Lung (tissue), 16 donors: ENCODE data around the gene TMEM255A. TPM values are rescaled to one million over a fixed set of nuclear protein-coding genes. Genes with fewer than 3 reads are reported as not detected.

Source experiments
- ATAC-seq: fragments of 200-7000 bp; cut with Tn5 transposase; one replicate; pipeline ENCODE4 v1.9.1; 2020; ENCODE audit warnings: moderate number of reproducible peaks; ENCODE audit not compliant: insufficient read depth, low FRiP score
- DNase-seq, 3 donors: peaks; one replicate each; pipeline ENCODE4 v3.0.0-alpha.2; 2013 to 2017
- H3K27ac ChIP-seq, 2 donors: one replicate each; pipeline ENCODE4 v1.5.1; 2013; ENCODE audit warnings: mild to moderate bottlenecking in 2 of 2, moderate library complexity in 2 of 2, control low read depth in 1 of 2, inconsistent platforms in 1 of 2, low read depth in 1 of 2, low read length in 1 of 2
- H3K27me3 ChIP-seq, 3 donors: one replicate each; pipeline ENCODE4 v1.5.1; 2013; ENCODE audit warnings: low read length in 2 of 3; ENCODE audit not compliant: control insufficient read depth in 3 of 3, insufficient read depth in 3 of 3
- H3K36me3 ChIP-seq, 4 donors: one replicate each; pipeline ENCODE4 v1.5.1; 2013; ENCODE audit warnings: low read length in 4 of 4, mild to moderate bottlenecking in 1 of 4, moderate library complexity in 1 of 4; ENCODE audit not compliant: control insufficient read depth in 4 of 4, insufficient read depth in 4 of 4
- H3K4me1 ChIP-seq, 5 donors: one replicate each; pipeline ENCODE4 v1.5.1; 2013; ENCODE audit warnings: low read length in 5 of 5, mild to moderate bottlenecking in 2 of 5, moderate library complexity in 1 of 5; ENCODE audit not compliant: control insufficient read depth in 5 of 5, insufficient read depth in 5 of 5
- H3K4me3 ChIP-seq: one replicate; pipeline ENCODE4 v1.5.1; 2013; ENCODE audit warnings: mild to moderate bottlenecking, control low read depth, moderate library complexity
- H3K9ac ChIP-seq, 2 donors: one replicate each; pipeline ENCODE4 v1.5.1; 2013; ENCODE audit warnings: low read length in 2 of 2, control low read depth in 1 of 2; ENCODE audit not compliant: insufficient read depth in 1 of 2
- H3K9me3 ChIP-seq, 4 donors: one replicate each; pipeline ENCODE4 v1.5.1; 2013; ENCODE audit warnings: low read length in 3 of 4, mild to moderate bottlenecking in 1 of 4, moderate library complexity in 1 of 4; ENCODE audit not compliant: control insufficient read depth in 4 of 4, insufficient read depth in 3 of 4
- CTCF ChIP-seq: IDR thresholded peaks from 2 replicates; pipeline ENCODE4 v1.5.1; 2012; ENCODE audit warnings: mild to moderate bottlenecking; ENCODE audit errors: control extremely low read depth, extremely low read depth
- WGBS, 2 donors: extraction: QIAGEN DNeasy Blood & Tissue Kit; methylation state at CpG; one replicate each; pipeline ENCODE4 v1.1.7; 2013; 5-methylcytosine and 5-hydroxymethylcytosine counted together
- long read RNA-seq, 5 donors: transcript quantifications; one replicate each; lab custom pipeline, GENCODE V29; 2026
- polyA plus RNA-seq, 2 donors: library from polyadenylated mRNA; stranded (reverse); fragments of 200-250 nt; gene quantifications; one replicate each; pipeline ENCODE4 v1.2.1, GENCODE V29; 2013
- total RNA-seq, 2 donors: library from RNA; depleted of rRNA in 1 of 2; stranded (reverse); fragments of >200 nt in 1 of 2; gene quantifications; one replicate each; pipeline ENCODE4 v1.2.1, GENCODE V29; 2014 to 2021
- donor health status: control.
- donor health status: control.
- donor health status: Bipolar disorder and iron deficiency.
- donor health status: healthy.
- donor health status: DM: yes; HTN: yes; CAD: no.

TMEM255A gene
- total RNA-seq, result under 1 TPM; 0.54 to 0.80 TPM
- under 1 TPM; 0.20 to 0.37 TPM for polyA plus RNA-seq
- long read RNA-seq, donor 1, result 0 reads
- long read RNA-seq, donor 2, result 0 reads
- long read RNA-seq, donor 3, partial matches to known transcripts, result 0 of 1 reads
- long read RNA-seq, donor 3, other reads (novel, unspliced or antisense), result 0 of 1 reads
- long read RNA-seq, donor 4, result 0 reads
- long read RNA-seq, donor 5, partial matches to known transcripts, result 0 of 2 reads
- long read RNA-seq, donor 5, other reads (novel, unspliced or antisense), result 0 of 2 reads

GRCh38 chrX:120310861-120311726, at the start of gene TMEM255A:
Gene TMEM255A, minus strand, starts transcription at chrX:120311461. Its CDS starts 152 bp downstream, at chrX:120311309.
- 1 to 38% methylated on average over 25 to 49 of the region's 49 CpGs for WGBS, 2 donors
- H3K27ac ChIP-seq, result no peak within 1 kb of the TSS
- H3K27me3 ChIP-seq, result peaks cover 0 to 66% (median 57%) of the 10 kb centered on the region in 3 donors
- DNase-seq (peak; percentile 15 to 50 (median 32)), ATAC-seq (no peak)
- H3K9ac ChIP-seq, result no peak within 1 kb of the TSS
- peaks cover 0 to 5% (median 0%) of the 10 kb centered on the region in 4 donors for H3K9me3 ChIP-seq
- no peaks in the 10 kb centered on the region for H3K36me3 ChIP-seq
- H3K4me1 ChIP-seq, result peaks cover 0 to 15% (median 0%) of the 10 kb centered on the region in 5 donors
- no peak within 1 kb of the TSS for H3K4me3 ChIP-seq
- TF ChIP-seq CTCF, result no peak

- Histone ChIP-seq H3K36me3 (no peaks in the 10 kb centered on the region), H3K4me1 (no peaks in the 10 kb centered on the region), H3K9ac (no peak overlapping the region), H3K4me3 (no peak overlapping the region), H3K27me3 (no peaks in the 10 kb centered on the region), H3K27ac (no peak overlapping the region), H3K9me3 (peaks cover 0 to 3% (median 0%) of the 10 kb centered on the region in 4 donors)
- no peak for TF ChIP-seq CTCF
- DNase-seq, result no peak
- no peak for ATAC-seq
- 74 to 83% methylated on average over 7 of the region's 7 CpGs for WGBS, 2 donors
These were observed 47.6 kb upstream of the TMEM255A start for GRCh38 chrX:120358737-120359456.

GRCh38 chrX:120357186-120357585, 45.9 kb upstream of the TMEM255A start:
- no peak for TF ChIP-seq CTCF
- DNase-seq (no peak), ATAC-seq (no peak)
- no peak overlapping the region for H3K4me3 ChIP-seq
- H3K9ac ChIP-seq, result no peak overlapping the region
- H3K4me1 ChIP-seq, result no peaks in the 10 kb centered on the region
- 69 to 92% methylated on average over 2 of the region's 2 CpGs for WGBS, 2 donors
- H3K9me3 ChIP-seq, result peaks cover 0 to 3% (median 0%) of the 10 kb centered on the region in 4 donors
- H3K27ac ChIP-seq, result no peak overlapping the region
- H3K27me3 ChIP-seq, result no peaks in the 10 kb centered on the region
- no peaks in the 10 kb centered on the region for H3K36me3 ChIP-seq
